ENCODE measurements around the gene GLYAT. TPM values are rescaled to one million over a fixed set of nuclear protein-coding genes. Genes with fewer than 3 reads are reported as not detected.
A peak's percentile ranks its signal among the peaks of the same experiment; 100 is the strongest.

The GLYAT gene, protein sequence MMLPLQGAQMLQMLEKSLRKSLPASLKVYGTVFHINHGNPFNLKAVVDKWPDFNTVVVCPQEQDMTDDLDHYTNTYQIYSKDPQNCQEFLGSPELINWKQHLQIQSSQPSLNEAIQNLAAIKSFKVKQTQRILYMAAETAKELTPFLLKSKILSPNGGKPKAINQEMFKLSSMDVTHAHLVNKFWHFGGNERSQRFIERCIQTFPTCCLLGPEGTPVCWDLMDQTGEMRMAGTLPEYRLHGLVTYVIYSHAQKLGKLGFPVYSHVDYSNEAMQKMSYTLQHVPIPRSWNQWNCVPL
- polyA plus RNA-seq, result 10 to 100 TPM in 1 of 4 donors, not detected in 3; 14.0 TPM
- long read RNA-seq, donor 1, partial matches to known transcripts, result 0 of 6 reads
- long read RNA-seq, donor 1, other reads (novel, unspliced or antisense), result 0 of 6 reads
- long read RNA-seq, donor 2, result 0 reads
- long read RNA-seq, donor 3, result 0 reads
- long read RNA-seq, donor 4, result 0 reads
- long read RNA-seq, donor 5, result 0 reads
- long read RNA-seq, donor 6, result 0 reads
- long read RNA-seq, donor 7, result 0 reads
- long read RNA-seq, donor 8, result 0 reads
- long read RNA-seq, donor 9, result 0 reads
- long read RNA-seq, donor 10, result 0 reads

DNA sequence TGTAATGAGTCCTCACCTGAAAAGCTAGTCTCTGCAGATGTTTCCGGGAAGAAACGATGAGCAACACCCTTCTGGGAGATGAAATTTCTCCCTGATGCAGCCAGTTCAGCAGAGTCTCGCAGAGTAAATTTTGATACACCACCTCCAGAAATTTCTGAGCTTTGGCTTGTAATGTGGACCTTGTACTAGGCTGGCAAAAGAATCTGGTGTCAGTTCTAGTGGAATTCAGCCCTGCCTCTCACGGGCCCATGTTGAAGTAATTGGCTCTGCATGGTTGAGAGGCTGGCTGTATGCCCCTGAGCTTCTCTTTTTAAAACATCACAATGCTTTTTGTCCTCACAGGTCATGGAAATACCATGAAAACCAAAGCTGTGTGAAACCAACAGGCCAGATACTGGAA, at the start of gene GLYAT:
GLYAT (minus strand) TSS at position 125 of the 400 bp plus-strand sequence. CDS start 7,447 bp downstream, outside the sequence.
- no peak for FAIRE-seq
- no peaks in the 10 kb centered on the region for H3K9me3 ChIP-seq (ENCODE audit: control insufficient read depth in 2 of 2, insufficient read depth in 1 of 2, low read depth in 1 of 2, low read length in 1 of 2)
- peaks cover 0 to 9% (median 0%) of the 10 kb centered on the region in 3 donors for H3K4me1 ChIP-seq (ENCODE audit: control insufficient read depth in 3 of 3, insufficient read depth in 2 of 3, low read depth in 1 of 3, low read length in 2 of 3)
- no peak within 1 kb of the TSS for H3K4me3 ChIP-seq (ENCODE audit: low read depth in 1 of 3, low read length in 3 of 3)
- H3K27ac ChIP-seq (ENCODE audit: low read depth in 1 of 3, low read length in 2 of 3), result no peak within 1 kb of the TSS
- 76 to 82% (median 77%) methylated on average over 4 of the region's 4 CpGs for WGBS, 3 donors
- H3K27me3 ChIP-seq (ENCODE audit: control insufficient read depth in 3 of 3, insufficient read depth in 3 of 3, low read length in 3 of 3), result no peaks in the 10 kb centered on the region
- no peaks in the 10 kb centered on the region for H3K36me3 ChIP-seq (ENCODE audit: control insufficient read depth in 3 of 3, insufficient read depth in 2 of 3, low read depth in 1 of 3, low read length in 3 of 3)
- no peak for DNase-seq

GRCh38 chr11:58781345-58781744, 49.6 kb upstream of the GLYAT start:
- DNase-seq, result no peak
- H3K4me1 ChIP-seq (ENCODE audit: control insufficient read depth in 3 of 3, insufficient read depth in 2 of 3, low read depth in 1 of 3, low read length in 2 of 3), result no peaks in the 10 kb centered on the region
- no peak for FAIRE-seq

GRCh38 chr11:58780578-58780977, 48.8 kb upstream of the GLYAT start:
- Histone ChIP-seq H3K27me3 (ENCODE audit: control insufficient read depth in 3 of 3, insufficient read depth in 3 of 3, low read length in 3 of 3) (no peaks in the 10 kb centered on the region), H3K4me1 (ENCODE audit: control insufficient read depth in 3 of 3, insufficient read depth in 2 of 3, low read depth in 1 of 3, low read length in 2 of 3) (no peaks in the 10 kb centered on the region), H3K36me3 (ENCODE audit: control insufficient read depth in 3 of 3, insufficient read depth in 2 of 3, low read depth in 1 of 3, low read length in 3 of 3) (no peaks in the 10 kb centered on the region), H3K27ac (ENCODE audit: low read depth in 1 of 3, low read length in 2 of 3) (no peak overlapping the region), H3K4me3 (ENCODE audit: low read depth in 1 of 3, low read length in 3 of 3) (no peak overlapping the region), H3K9me3 (ENCODE audit: control insufficient read depth in 2 of 2, insufficient read depth in 1 of 2, low read depth in 1 of 2, low read length in 1 of 2) (peaks cover 0 to 6% of the 10 kb centered on the region in 2 donors)
- DNase-seq (no peak), FAIRE-seq (no peak)
- 89 to 94% (median 90%) methylated on average over 3 of the region's 3 CpGs for WGBS, 3 donors

More at GRCh38 chr11:58781345-58781744, 49.6 kb upstream of the GLYAT start:
- no peak overlapping the region for H3K27ac ChIP-seq (ENCODE audit: low read depth in 1 of 3, low read length in 2 of 3)
- H3K4me3 ChIP-seq (ENCODE audit: low read depth in 1 of 3, low read length in 3 of 3), result no peak overlapping the region
- no peaks in the 10 kb centered on the region for H3K27me3 ChIP-seq (ENCODE audit: control insufficient read depth in 3 of 3, insufficient read depth in 3 of 3, low read length in 3 of 3)
- no peaks in the 10 kb centered on the region for H3K36me3 ChIP-seq (ENCODE audit: control insufficient read depth in 3 of 3, insufficient read depth in 2 of 3, low read depth in 1 of 3, low read length in 3 of 3)
- peaks cover 0 to 6% of the 10 kb centered on the region in 2 donors for H3K9me3 ChIP-seq (ENCODE audit: control insufficient read depth in 2 of 2, insufficient read depth in 1 of 2, low read depth in 1 of 2, low read length in 1 of 2)

- H3K4me3 ChIP-seq (ENCODE audit: low read depth in 1 of 3, low read length in 3 of 3), result no peak overlapping the region
- FAIRE-seq (no peak), DNase-seq (peak in 1 of 2 donors; percentile 34)
- H3K36me3 ChIP-seq (ENCODE audit: control insufficient read depth in 3 of 3, insufficient read depth in 2 of 3, low read depth in 1 of 3, low read length in 3 of 3), result no peaks in the 10 kb centered on the region
- H3K9me3 ChIP-seq (ENCODE audit: control insufficient read depth in 2 of 2, insufficient read depth in 1 of 2, low read depth in 1 of 2, low read length in 1 of 2), result peaks cover 0 to 6% of the 10 kb centered on the region in 2 donors
- H3K27ac ChIP-seq (ENCODE audit: low read depth in 1 of 3, low read length in 2 of 3), result peak overlapping the region in 1 of 3 donors; percentile 44
- H3K4me1 ChIP-seq (ENCODE audit: control insufficient read depth in 3 of 3, insufficient read depth in 2 of 3, low read depth in 1 of 3, low read length in 2 of 3), result peaks cover 0 to 21% (median 0%) of the 10 kb centered on the region in 3 donors
- no peaks in the 10 kb centered on the region for H3K27me3 ChIP-seq (ENCODE audit: control insufficient read depth in 3 of 3, insufficient read depth in 3 of 3, low read length in 3 of 3)
- 77 to 79% (median 79%) methylated on average over 12 of the region's 12 CpGs for WGBS, 3 donors
Measured at GRCh38 chr11:58776891-58777710, 45.4 kb upstream of the GLYAT start.

DNA sequence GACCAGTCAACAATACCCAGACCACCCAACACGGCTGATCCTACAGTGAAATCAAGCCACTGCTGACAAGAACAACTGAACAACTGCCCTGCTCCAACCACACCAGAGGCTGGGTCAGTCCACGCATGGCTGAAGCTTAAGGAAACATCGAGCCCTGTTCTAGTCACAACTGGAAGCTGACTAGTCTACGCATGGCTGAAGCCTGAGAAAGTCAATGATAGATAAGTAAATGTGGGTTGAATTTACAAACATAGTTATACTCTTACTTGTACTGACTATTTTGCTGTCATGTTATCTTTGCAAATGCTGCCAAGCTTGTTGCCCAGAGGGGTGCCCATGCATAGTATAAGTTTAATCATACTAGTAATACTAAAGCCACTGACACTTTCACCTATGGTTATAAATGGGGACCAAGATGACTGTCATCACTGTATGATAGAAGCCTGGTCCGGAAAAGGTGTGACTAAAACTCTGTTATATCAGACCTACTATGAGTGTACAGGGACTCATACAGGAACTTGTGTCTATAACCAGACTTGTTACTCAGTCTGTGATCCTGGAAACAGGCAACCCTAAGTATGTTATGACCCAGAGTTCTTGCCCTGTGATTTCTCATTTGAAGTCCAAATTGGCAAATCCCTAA, 43.4 kb upstream of the GLYAT start:
- Histone ChIP-seq H3K27me3 (ENCODE audit: control insufficient read depth in 3 of 3, insufficient read depth in 3 of 3, low read length in 3 of 3) (no peaks in the 10 kb centered on the region), H3K9me3 (ENCODE audit: control insufficient read depth in 2 of 2, insufficient read depth in 1 of 2, low read depth in 1 of 2, low read length in 1 of 2) (peaks cover 0 to 8% of the 10 kb centered on the region in 2 donors), H3K36me3 (ENCODE audit: control insufficient read depth in 3 of 3, insufficient read depth in 2 of 3, low read depth in 1 of 3, low read length in 3 of 3) (no peaks in the 10 kb centered on the region), H3K4me3 (ENCODE audit: low read depth in 1 of 3, low read length in 3 of 3) (no peak overlapping the region), H3K27ac (ENCODE audit: low read depth in 1 of 3, low read length in 2 of 3) (no peak overlapping the region), H3K4me1 (ENCODE audit: control insufficient read depth in 3 of 3, insufficient read depth in 2 of 3, low read depth in 1 of 3, low read length in 2 of 3) (peaks cover 0 to 33% (median 0%) of the 10 kb centered on the region in 3 donors)
- WGBS, 3 donors, result 81 to 85% (median 85%) methylated on average over 5 of the region's 5 CpGs
- FAIRE-seq, result no peak
- DNase-seq, result no peak

DNA sequence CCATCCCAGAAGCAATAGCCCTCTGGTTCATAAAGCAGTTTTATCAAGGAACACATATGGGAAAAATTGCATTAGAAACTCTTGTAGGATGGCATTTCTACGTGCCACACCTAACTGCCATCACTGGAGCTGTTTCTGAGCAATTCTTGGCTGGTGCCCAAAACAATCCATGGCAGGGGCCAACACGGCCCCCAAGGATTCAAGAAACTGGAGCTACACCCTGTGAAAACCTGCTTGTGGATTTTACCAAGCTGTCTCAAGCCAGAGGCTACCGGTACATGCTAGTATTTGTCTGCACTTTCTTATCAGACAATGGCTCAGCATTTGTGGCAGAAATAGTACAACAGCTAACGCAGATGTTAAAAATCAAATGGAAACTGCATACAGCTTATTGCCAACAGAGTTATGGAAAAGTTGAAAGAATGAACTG, 42.4 kb upstream of the GLYAT start:
- Histone ChIP-seq H3K4me3 (ENCODE audit: low read depth in 1 of 3, low read length in 3 of 3) (no peak overlapping the region), H3K27ac (ENCODE audit: low read depth in 1 of 3, low read length in 2 of 3) (no peak overlapping the region), H3K4me1 (ENCODE audit: control insufficient read depth in 3 of 3, insufficient read depth in 2 of 3, low read depth in 1 of 3, low read length in 2 of 3) (peaks cover 0 to 33% (median 0%) of the 10 kb centered on the region in 3 donors), H3K36me3 (ENCODE audit: control insufficient read depth in 3 of 3, insufficient read depth in 2 of 3, low read depth in 1 of 3, low read length in 3 of 3) (no peaks in the 10 kb centered on the region), H3K9me3 (ENCODE audit: control insufficient read depth in 2 of 2, insufficient read depth in 1 of 2, low read depth in 1 of 2, low read length in 1 of 2) (peaks cover 0 to 7% of the 10 kb centered on the region in 2 donors), H3K27me3 (ENCODE audit: control insufficient read depth in 3 of 3, insufficient read depth in 3 of 3, low read length in 3 of 3) (no peaks in the 10 kb centered on the region)
- 39 to 59% (median 48%) methylated on average over 4 of the region's 4 CpGs for WGBS, 3 donors
- DNase-seq (no peak), FAIRE-seq (no peak)

DNA sequence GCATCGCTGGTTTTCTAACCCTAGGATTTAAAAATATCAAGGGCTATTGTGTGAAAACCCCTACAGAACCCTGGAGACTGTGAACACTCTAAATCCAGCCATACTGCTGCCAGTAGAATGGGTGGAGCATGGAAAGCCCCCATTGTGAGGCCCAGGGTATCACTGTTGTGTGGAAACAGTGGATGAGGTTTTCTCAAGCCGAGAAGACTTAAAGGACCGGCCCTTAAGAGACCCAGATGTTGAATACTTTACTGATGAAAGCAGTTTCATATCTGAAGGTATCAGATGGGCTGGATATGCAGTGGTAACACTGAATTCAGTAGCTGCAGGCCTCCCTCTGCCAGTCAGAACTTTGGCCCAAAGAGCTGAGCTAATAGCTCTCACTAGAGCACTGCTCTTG, 41.6 kb upstream of the GLYAT start:
- DNase-seq (no peak), FAIRE-seq (no peak)
- no peak overlapping the region for H3K4me3 ChIP-seq (ENCODE audit: low read depth in 1 of 3, low read length in 3 of 3)
- H3K36me3 ChIP-seq (ENCODE audit: control insufficient read depth in 3 of 3, insufficient read depth in 2 of 3, low read depth in 1 of 3, low read length in 3 of 3), result no peaks in the 10 kb centered on the region
- H3K9me3 ChIP-seq (ENCODE audit: control insufficient read depth in 2 of 2, insufficient read depth in 1 of 2, low read depth in 1 of 2, low read length in 1 of 2), result peaks cover 0 to 7% of the 10 kb centered on the region in 2 donors
- H3K27me3 ChIP-seq (ENCODE audit: control insufficient read depth in 3 of 3, insufficient read depth in 3 of 3, low read length in 3 of 3), result no peaks in the 10 kb centered on the region
- 66 to 91% (median 85%) methylated on average over 3 of the region's 3 CpGs for WGBS, 3 donors
- H3K4me1 ChIP-seq (ENCODE audit: control insufficient read depth in 3 of 3, insufficient read depth in 2 of 3, low read depth in 1 of 3, low read length in 2 of 3), result peaks cover 0 to 33% (median 0%) of the 10 kb centered on the region in 3 donors
- peak overlapping the region in 1 of 3 donors; percentile 2 for H3K27ac ChIP-seq (ENCODE audit: low read depth in 1 of 3, low read length in 2 of 3)
